Measurements from ENCODE around the gene ADCK1.

DNA sequence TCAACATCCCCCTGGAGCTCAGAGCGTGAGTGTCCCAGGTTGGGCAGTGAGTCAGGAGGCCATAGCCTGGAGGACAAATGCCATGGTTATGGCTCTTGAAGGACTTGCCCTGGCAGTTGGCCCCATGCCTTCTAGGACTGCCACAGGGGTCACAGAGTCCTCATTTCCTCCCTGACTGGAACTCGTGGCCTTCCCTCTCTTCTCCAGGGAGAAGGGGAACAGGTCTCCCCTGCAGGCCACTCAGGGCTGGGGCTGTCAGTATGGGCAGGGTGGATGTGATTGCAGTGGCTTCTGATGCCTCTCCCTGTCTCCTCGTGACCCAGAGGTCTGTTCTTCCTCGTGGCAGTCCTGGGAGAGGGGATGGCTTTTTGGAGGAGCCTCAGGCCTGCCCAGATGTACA lies 70.7 kb downstream of the ADCK1 start:
- TF ChIP-seq, protein P1, sequence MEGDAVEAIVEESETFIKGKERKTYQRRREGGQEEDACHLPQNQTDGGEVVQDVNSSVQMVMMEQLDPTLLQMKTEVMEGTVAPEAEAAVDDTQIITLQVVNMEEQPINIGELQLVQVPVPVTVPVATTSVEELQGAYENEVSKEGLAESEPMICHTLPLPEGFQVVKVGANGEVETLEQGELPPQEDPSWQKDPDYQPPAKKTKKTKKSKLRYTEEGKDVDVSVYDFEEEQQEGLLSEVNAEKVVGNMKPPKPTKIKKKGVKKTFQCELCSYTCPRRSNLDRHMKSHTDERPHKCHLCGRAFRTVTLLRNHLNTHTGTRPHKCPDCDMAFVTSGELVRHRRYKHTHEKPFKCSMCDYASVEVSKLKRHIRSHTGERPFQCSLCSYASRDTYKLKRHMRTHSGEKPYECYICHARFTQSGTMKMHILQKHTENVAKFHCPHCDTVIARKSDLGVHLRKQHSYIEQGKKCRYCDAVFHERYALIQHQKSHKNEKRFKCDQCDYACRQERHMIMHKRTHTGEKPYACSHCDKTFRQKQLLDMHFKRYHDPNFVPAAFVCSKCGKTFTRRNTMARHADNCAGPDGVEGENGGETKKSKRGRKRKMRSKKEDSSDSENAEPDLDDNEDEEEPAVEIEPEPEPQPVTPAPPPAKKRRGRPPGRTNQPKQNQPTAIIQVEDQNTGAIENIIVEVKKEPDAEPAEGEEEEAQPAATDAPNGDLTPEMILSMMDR (IDR thresholded peaks at IDR 0.05) = no peak
- TF ChIP-seq POLR2A (IDR thresholded peaks at IDR 0.05) = no peak
